HepG2 (cell line): Measurements from ENCODE around the gene YWHAB. TPM values are rescaled to one million over a fixed set of nuclear protein-coding genes. Genes with fewer than 3 reads are reported as not detected.

Experiments
- ATAC-seq: fragments of 200-7000 bp; cut with Tn5 transposase; 3 replicates; pipeline ENCODE4 v1.9.1; 2020; ENCODE audit warnings: mild to moderate bottlenecking, moderate library complexity
- BruUV-seq: library from RNA; stranded (reverse); fragments of 400-500 nt; replicated peaks from 2 replicates; lab custom pipeline; 2021; lab: Mats Ljungman, UMichigan
- CTCF ChIA-PET: fragments of 300-600 bp; formaldehyde crosslinking; extraction: SDS; loops from one replicate; lab custom pipeline; 2021; ENCODE audit warnings: low total read pairs, inconsistent platforms, low intra/inter-chr PET ratio; lab: Yijun Ruan, JAX
- POLR2A ChIA-PET: fragments of 350-600 bp; sonication (Branson Sonifier 250); formaldehyde crosslinking; loops from one replicate; lab custom pipeline; 2020; ENCODE audit warnings: antibody characterized with exemption, inconsistent platforms; lab: Yijun Ruan, JAX
- DNase-seq: peaks from one replicate; pipeline ENCODE4 v3.0.0-alpha.2; 2015; ENCODE audit warnings: low spot score
- FAIRE-seq: peaks from 3 replicates; lab custom pipeline; 2011; peaks lifted over from hg19 to GRCh38; lab: Jason Lieb, UNC
- H2AFZ ChIP-seq: one replicate; pipeline ENCODE4 v1.6.1; 2011; ENCODE audit warnings: low read length, inconsistent platforms
- H3K27ac ChIP-seq: fragments of 300-600 bp; 3 replicates; pipeline ENCODE4 v1.8.0; 2011; ENCODE audit warnings: mixed run types, mild to moderate bottlenecking, mixed read lengths, low read length, inconsistent platforms; ENCODE audit not compliant: insufficient read depth; ENCODE audit errors: extremely low read length
- H3K27me3 ChIP-seq, 2 experiments: fragments of 200-600 bp in 1 of 2; 2 replicates in 1 of 2; 3 replicates in 1 of 2; pipeline versions ENCODE4 v1.6.0 to v1.8.0; 2011; ENCODE audit warnings: low read length in 2 of 2, mild to moderate bottlenecking in 2 of 2, moderate library complexity in 2 of 2, inconsistent platforms in 1 of 2; ENCODE audit not compliant: insufficient read depth in 2 of 2, control insufficient read depth in 1 of 2
- H3K36me3 ChIP-seq, 2 experiments: fragments of 200-600 bp in 1 of 2; replicated peaks in 1 of 2; 2 replicates in 1 of 2; 3 replicates in 1 of 2; pipeline versions ENCODE4 v1.5.1 to v1.8.0; 2011; ENCODE audit warnings: low read length in 2 of 2, inconsistent platforms in 1 of 2; ENCODE audit not compliant: insufficient read depth in 2 of 2, control insufficient read depth in 1 of 2
- H3K4me1 ChIP-seq: 2 replicates; pipeline ENCODE4 v1.5.1; 2012; ENCODE audit warnings: low read length, inconsistent platforms; ENCODE audit not compliant: insufficient read depth
- H3K4me2 ChIP-seq: 2 replicates; pipeline ENCODE4 v1.6.0; 2011; ENCODE audit warnings: low read depth, low read length, inconsistent platforms
- H3K4me3 ChIP-seq, 3 experiments: fragments of 200-600 bp in 1 of 3; sonication (generic), shearing (Covaris generic) in 1 of 3; replicated peaks in 1 of 3; 2 replicates each; pipeline ENCODE4 v1.5.1; 2011 to 2016; ENCODE audit warnings: low read length in 3 of 3, inconsistent platforms in 2 of 3, low read depth in 2 of 3, mild to moderate bottlenecking in 2 of 3, control low read depth in 1 of 3, mixed read lengths in 1 of 3; ENCODE audit not compliant: insufficient read depth in 1 of 3
- H3K79me2 ChIP-seq: one replicate; pipeline ENCODE4 v1.6.1; 2011; ENCODE audit warnings: low read length, inconsistent platforms; ENCODE audit not compliant: insufficient read depth
- H3K9ac ChIP-seq: 2 replicates; pipeline ENCODE4 v1.6.0; 2011; ENCODE audit warnings: mild to moderate bottlenecking, low read depth, low read length, inconsistent platforms; ENCODE audit not compliant: insufficient read depth
- H3K9me3 ChIP-seq: 2 replicates; pipeline ENCODE4 v1.5.1; 2012; ENCODE audit warnings: mild to moderate bottlenecking, low read length
- H4K20me1 ChIP-seq: 2 replicates; pipeline ENCODE4 v1.6.0; 2011; ENCODE audit warnings: inconsistent platforms, mild to moderate bottlenecking, low read length, moderate library complexity; ENCODE audit not compliant: insufficient read depth
- AHR ChIP-seq: IDR thresholded peaks from 2 replicates; pipeline ENCODE4 v1.6.1; 2018; ENCODE audit warnings: missing genetic modification reagents, missing compliant biosample characterization
- HDAC6 ChIP-seq: fragments of 200-600 bp; sonication (generic); IDR thresholded peaks from 2 replicates; pipeline ENCODE4 v1.7.0; 2017; ENCODE audit warnings: mild to moderate bottlenecking, antibody characterized with exemption, low read length, low read depth
- HNRNPK ChIP-seq: fragments of 200-400 bp; formaldehyde crosslinking; IDR thresholded peaks from 2 replicates; pipeline ENCODE4 v1.6.1; 2018; ENCODE audit warnings: low read length, low read depth, moderate library complexity, mild to moderate bottlenecking; ENCODE audit not compliant: poor library complexity, severe bottlenecking
- PCBP1 ChIP-seq: fragments of 200-400 bp; formaldehyde crosslinking; IDR thresholded peaks from 2 replicates; pipeline ENCODE4 v1.6.1; 2017; ENCODE audit warnings: mild to moderate bottlenecking, low read depth, low read length, borderline replicate concordance
- ZMYM4 ChIP-seq: sonication (generic); formaldehyde crosslinking; IDR thresholded peaks from 2 replicates; pipeline ENCODE4 v1.8.1; 2023; ENCODE audit warnings: mild to moderate bottlenecking, missing genetic modification reagents
- ZNF512 ChIP-seq: sonication (generic); formaldehyde crosslinking; IDR thresholded peaks from 2 replicates; pipeline ENCODE4 v1.4.0; 2020; ENCODE audit warnings: mild to moderate bottlenecking, missing genetic modification reagents
- WGBS: methylation state at CpG from one replicate; pipeline ENCODE4 v1.1.6; 2017; ENCODE audit warnings: low lambda C conversion rate; 5-methylcytosine and 5-hydroxymethylcytosine counted together
- in situ Hi-C: cut with HindIII; loops from 2 replicates; pipeline ENCODE4 v1.10.0; 2017; ENCODE audit warnings: low pct_unique_long_range_greater_than_20kb; ENCODE audit not compliant: extremely low pct_ligation_motif_present
- intact Hi-C: fragments of 100-400 bp; cut with micrococcal nuclease; formaldehyde crosslinking; loops from one replicate; pipeline ENCODE4 v1.10.0; 2022; ENCODE audit not compliant: unreplicated experiment
- polyA plus RNA-seq, 8 experiments: library from polyadenylated mRNA; depleted of rRNA in 3 of 8; stranded (reverse) in 7 of 8; unstranded in 1 of 8; fragments of >200 nt; fragmentation: Illumina TruSeq in 4 of 8; extraction: Trizol in 4 of 8; gene quantifications; 2 replicates each; pipeline versions ENCODE4 v1.2.1 to v1.2.3, GENCODE V29; 2011 to 2016; ENCODE audit warnings: low read depth in 4 of 8, missing spikeins in 1 of 8, mixed read lengths in 1 of 8; ENCODE audit not compliant: insufficient read depth in 1 of 8
- total RNA-seq, 5 experiments: library from RNA; depleted of rRNA; stranded (reverse); fragments of >200 nt; fragmentation: Illumina TruSeq; extraction: Trizol; gene quantifications; 2 replicates each; pipeline ENCODE4 v1.2.3, GENCODE V29; 2016; ENCODE audit warnings: low read depth in 1 of 5
- TF ChIP-seq, protein P1 (sequence below): sonication (generic); formaldehyde crosslinking; IDR thresholded peaks from 2 replicates; pipeline ENCODE4 v1.4.0; 2020; ENCODE audit warnings: missing genetic modification reagents, mild to moderate bottlenecking, borderline replicate concordance

YWHAB gene
- total and polyA plus RNA-seq, 2 of the 13 experiments (the other 11 are each of a cell fraction or from before 2014, with no cell fraction given): 77.2 to 121 TPM

- TF ChIP-seq HDAC6: no peak
- TF ChIP-seq ZMYM4: no peak
- TF ChIP-seq ZNF512 (CRISPR knock-in tag): no peak
These were observed 43.1 kb downstream of the YWHAB start (continued) for GRCh38 chr20:44928595-44928994.

DNA sequence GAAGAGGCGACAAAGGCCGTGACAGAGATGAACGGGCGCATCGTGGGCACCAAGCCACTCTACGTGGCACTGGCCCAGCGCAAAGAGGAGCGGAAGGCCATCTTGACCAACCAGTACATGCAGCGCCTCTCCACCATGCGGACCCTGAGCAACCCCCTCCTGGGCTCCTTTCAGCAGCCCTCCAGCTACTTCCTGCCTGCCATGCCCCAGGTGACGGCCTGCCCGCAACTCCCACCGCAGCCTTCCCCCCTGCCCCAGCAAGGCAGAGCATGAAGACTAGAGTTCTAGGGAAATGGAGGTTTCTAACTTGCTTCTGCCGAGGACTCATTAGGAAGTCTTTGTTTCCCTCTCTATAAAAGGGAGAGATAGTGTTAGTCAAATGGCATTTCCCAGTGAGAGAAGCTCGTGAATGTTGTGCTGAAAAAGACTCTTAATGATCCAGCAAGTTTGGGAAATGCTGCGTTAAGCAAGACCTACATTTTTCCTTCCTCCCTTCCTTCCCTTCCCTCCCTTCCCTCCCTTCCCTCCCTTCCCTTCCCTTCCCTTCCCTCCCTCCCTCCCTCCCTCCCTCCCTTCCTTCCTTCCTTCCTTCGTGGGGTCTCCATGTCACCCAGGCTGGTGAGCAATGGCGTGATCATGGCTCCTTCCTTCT lies 45.1 kb downstream of the YWHAB start:
- no peaks in the 10 kb centered on the region for H3K4me1 ChIP-seq
- no peaks in the 10 kb centered on the region for H3K79me2 ChIP-seq
- WGBS: 96% methylated on average over 18 of the region's 18 CpGs
- no peak overlapping the region for H3K9ac ChIP-seq
- H4K20me1 ChIP-seq: no peaks in the 10 kb centered on the region
- no peaks in the 10 kb centered on the region for H3K27me3 ChIP-seq
- CTCF ChIA-PET: no interaction called here
- DNase-seq (no peak), ATAC-seq (no peak)
- no peak overlapping the region for H2AFZ ChIP-seq
- in situ Hi-C loops: no loop called here
- no peaks in the 10 kb centered on the region for H3K9me3 ChIP-seq
- POLR2A ChIA-PET: no interaction called here
- no peak overlapping the region for H3K27ac ChIP-seq
- peaks cover 25 to 63% of the 10 kb centered on the region in 2 experiments for H3K36me3 ChIP-seq
- H3K4me2 ChIP-seq: no peak overlapping the region
- TF ChIP-seq, protein P1, sequence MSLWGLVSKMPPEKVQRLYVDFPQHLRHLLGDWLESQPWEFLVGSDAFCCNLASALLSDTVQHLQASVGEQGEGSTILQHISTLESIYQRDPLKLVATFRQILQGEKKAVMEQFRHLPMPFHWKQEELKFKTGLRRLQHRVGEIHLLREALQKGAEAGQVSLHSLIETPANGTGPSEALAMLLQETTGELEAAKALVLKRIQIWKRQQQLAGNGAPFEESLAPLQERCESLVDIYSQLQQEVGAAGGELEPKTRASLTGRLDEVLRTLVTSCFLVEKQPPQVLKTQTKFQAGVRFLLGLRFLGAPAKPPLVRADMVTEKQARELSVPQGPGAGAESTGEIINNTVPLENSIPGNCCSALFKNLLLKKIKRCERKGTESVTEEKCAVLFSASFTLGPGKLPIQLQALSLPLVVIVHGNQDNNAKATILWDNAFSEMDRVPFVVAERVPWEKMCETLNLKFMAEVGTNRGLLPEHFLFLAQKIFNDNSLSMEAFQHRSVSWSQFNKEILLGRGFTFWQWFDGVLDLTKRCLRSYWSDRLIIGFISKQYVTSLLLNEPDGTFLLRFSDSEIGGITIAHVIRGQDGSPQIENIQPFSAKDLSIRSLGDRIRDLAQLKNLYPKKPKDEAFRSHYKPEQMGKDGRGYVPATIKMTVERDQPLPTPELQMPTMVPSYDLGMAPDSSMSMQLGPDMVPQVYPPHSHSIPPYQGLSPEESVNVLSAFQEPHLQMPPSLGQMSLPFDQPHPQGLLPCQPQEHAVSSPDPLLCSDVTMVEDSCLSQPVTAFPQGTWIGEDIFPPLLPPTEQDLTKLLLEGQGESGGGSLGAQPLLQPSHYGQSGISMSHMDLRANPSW: no peak
- 0 out of 2 replicates have a peak, but pooled peaks have one; percentile 56 for TF ChIP-seq PCBP1
- peak; percentile 98 for TF ChIP-seq HNRNPK
- no peak for TF ChIP-seq AHR (CRISPR knock-in tag)
- TF ChIP-seq, all 625 proteins: peak for 2
- intact Hi-C loops: no loop called here
- no TSS peak for BruUV-seq
- no peak overlapping the region for H3K4me3 ChIP-seq
- no peak for FAIRE-seq
